ENCODE results near the gene CNPY3.
A peak's percentile ranks its signal among the peaks of the same experiment; 100 is the strongest.

Gene CNPY3

GRCh38 chr6:42984001-42984923 lies 55.0 kb downstream of the CNPY3 start, which contains the start of gene PPP2R5D:
TSS of gene PPP2R5D (plus strand) at chr6:42984570. CDS start at chr6:42984678, 108 bp downstream.
- peak; percentile 97 for DNase-seq

GRCh38 chr6:42984924-42985475 lies 55.7 kb downstream of the CNPY3 start:
- no peak for DNase-seq

GRCh38 chr6:42987533-42988451 lies 58.5 kb downstream of the CNPY3 start:
- no peak for DNase-seq

GRCh38 chr6:42988486-42989020 lies 59.3 kb downstream of the CNPY3 start:
- DNase-seq = no peak
